Measurements from ENCODE around the gene NUDT16L1.
"Not testable (repeated sequence)": the region's sequence is repeated elsewhere in the genome, so short reads cannot be mapped to it uniquely, and the experiment has no call there.

The NUDT16L1 gene

GRCh38 chr16:4726616-4727015 is 33.3 kb downstream of the NUDT16L1 start:
- no peak for DNase-seq

- DNase-seq, result no peak
Observed at GRCh38 chr16:4728676-4729075, 35.3 kb downstream of the NUDT16L1 start.

GRCh38 chr16:4729876-4730275 is 36.5 kb downstream of the NUDT16L1 start:
- no peak for DNase-seq

GRCh38 chr16:4733211-4733742 is 39.9 kb downstream of the NUDT16L1 start:
- DNase-seq, result no peak

GRCh38 chr16:4733747-4734062 is 40.3 kb downstream of the NUDT16L1 start:
- no peak for DNase-seq

- peak; percentile 81 for DNase-seq
Observed at GRCh38 chr16:4734063-4734729, 40.8 kb downstream of the NUDT16L1 start, which contains the start of the genes ANKS3 and DNAAF8. Gene ANKS3, minus strand, starts transcription at chr16:4734271. Its CDS starts 4,122 bp downstream, at chr16:4730149. Gene DNAAF8, plus strand, starts transcription at chr16:4734537. Its CDS starts 1,978 bp downstream, at chr16:4736515.

- peak; percentile 90 for DNase-seq
Observed at GRCh38 chr16:4734730-4735535, 41.6 kb downstream of the NUDT16L1 start.

GRCh38 chr16:4736546-4736945 is 43.2 kb downstream of the NUDT16L1 start:
- no peak for DNase-seq

GRCh38 chr16:4737545-4737944 is 44.2 kb downstream of the NUDT16L1 start:
- no peak for DNase-seq

GRCh38 chr16:4738370-4738769 is 45.0 kb downstream of the NUDT16L1 start:
- DNase-seq, result not testable (repeated sequence)

GRCh38 chr16:4743226-4743878 is 50.0 kb downstream of the NUDT16L1 start:
- DNase-seq, result no peak

GRCh38 chr16:4744555-4745273 is 51.4 kb downstream of the NUDT16L1 start:
- no peak for DNase-seq

- no peak for DNase-seq
Observed at GRCh38 chr16:4745274-4745569, 51.9 kb downstream of the NUDT16L1 start.
